Neuronal stem cell (in vitro differentiated cells): ENCODE data around the gene KRTAP25-1.
A peak's percentile ranks its signal among the peaks of the same experiment; 100 is the strongest.

Experiments used
- DNase-seq: peaks from one replicate; pipeline ENCODE4 v3.0.0-alpha.2; 2013; ENCODE audit warnings: low spot score
- H2AFZ ChIP-seq: one replicate; pipeline ENCODE4 v1.6.1; 2013; ENCODE audit warnings: mild to moderate bottlenecking, low read length, inconsistent platforms
- H2AK5ac ChIP-seq: 2 replicates; pipeline ENCODE4 v1.6.1; 2013; ENCODE audit warnings: low read depth, mild to moderate bottlenecking, inconsistent platforms, low read length, moderate library complexity, mixed read lengths
- H2BK120ac ChIP-seq: 2 replicates; pipeline ENCODE4 v1.6.1; 2013; ENCODE audit warnings: low read depth, mild to moderate bottlenecking, inconsistent platforms, low read length, moderate library complexity, mixed read lengths
- H2BK12ac ChIP-seq: one replicate; pipeline ENCODE4 v1.6.1; 2013; ENCODE audit warnings: low read length, inconsistent platforms
- H2BK15ac ChIP-seq: 2 replicates; pipeline ENCODE4 v1.6.1; 2013; ENCODE audit warnings: mild to moderate bottlenecking, low read length, inconsistent platforms, mixed read lengths
- H2BK5ac ChIP-seq: one replicate; pipeline ENCODE4 v1.6.1; 2013; ENCODE audit warnings: inconsistent platforms, mild to moderate bottlenecking, low read length, moderate library complexity
- H3K14ac ChIP-seq: one replicate; pipeline ENCODE4 v1.6.1; 2013; ENCODE audit warnings: low read length, inconsistent platforms
- H3K18ac ChIP-seq: 2 replicates; pipeline ENCODE4 v1.6.1; 2013; ENCODE audit warnings: low read length, inconsistent platforms
- H3K23ac ChIP-seq: 2 replicates; pipeline ENCODE4 v1.6.1; 2013; ENCODE audit warnings: low read depth, mild to moderate bottlenecking, mixed read lengths, low read length, inconsistent platforms; ENCODE audit not compliant: poor library complexity
- H3K27ac ChIP-seq: replicated peaks from 3 replicates; pipeline ENCODE4 v1.5.1; 2013; ENCODE audit warnings: low read length, inconsistent platforms
- H3K27me3 ChIP-seq, 3 experiments: 2 replicates each; pipeline ENCODE4 v1.6.1; 2013; ENCODE audit warnings: low read length in 3 of 3, mild to moderate bottlenecking in 2 of 3, inconsistent platforms in 1 of 3, low read depth in 1 of 3, mixed read lengths in 1 of 3, moderate library complexity in 1 of 3; ENCODE audit not compliant: control insufficient read depth in 3 of 3, insufficient read depth in 3 of 3
- H3K36me3 ChIP-seq, 2 donors: replicated peaks in 1 of 2; 2 replicates each; pipeline ENCODE4 v1.6.1; 2013; ENCODE audit warnings: low read length in 2 of 2; ENCODE audit not compliant: control insufficient read depth in 2 of 2, insufficient read depth in 2 of 2
- H3K4ac ChIP-seq: 2 replicates; pipeline ENCODE4 v1.6.1; 2013; ENCODE audit warnings: inconsistent platforms, mild to moderate bottlenecking, low read length, moderate library complexity
- H3K4me1 ChIP-seq, 2 donors: 1 replicate in 1 of 2; 2 replicates in 1 of 2; pipeline ENCODE4 v1.6.1; 2013; ENCODE audit warnings: low read length in 2 of 2, low read depth in 1 of 2; ENCODE audit not compliant: control insufficient read depth in 2 of 2, insufficient read depth in 1 of 2
- H3K4me2 ChIP-seq: one replicate; pipeline ENCODE4 v1.6.1; 2013; ENCODE audit warnings: mild to moderate bottlenecking, low read length, inconsistent platforms; ENCODE audit not compliant: insufficient read depth, poor library complexity, severe bottlenecking
- H3K4me3 ChIP-seq, 2 donors: 2 replicates each; pipeline ENCODE4 v1.5.1; 2013; ENCODE audit warnings: low read length in 2 of 2, mild to moderate bottlenecking in 2 of 2, inconsistent platforms in 1 of 2, moderate library complexity in 1 of 2
- H3K79me1 ChIP-seq: one replicate; pipeline ENCODE4 v1.6.1; 2013; ENCODE audit warnings: low read depth, mild to moderate bottlenecking, inconsistent platforms, low read length, moderate library complexity
- H3K9ac ChIP-seq: one replicate; pipeline ENCODE4 v1.6.1; 2013; ENCODE audit warnings: mild to moderate bottlenecking, low read depth, low read length, inconsistent platforms; ENCODE audit not compliant: poor library complexity
- H3K9me3 ChIP-seq, 2 donors: replicated peaks in 1 of 2; 2 replicates each; pipeline versions ENCODE3 to v1.6.1; 2013; ENCODE audit warnings: low read length in 2 of 2, mild to moderate bottlenecking in 2 of 2, inconsistent platforms in 1 of 2, low read depth in 1 of 2, mixed read lengths in 1 of 2, moderate library complexity in 1 of 2; ENCODE audit not compliant: control insufficient read depth in 2 of 2, insufficient read depth in 1 of 2
- H4K8ac ChIP-seq: one replicate; pipeline ENCODE4 v1.6.1; 2013; ENCODE audit warnings: low read depth, mild to moderate bottlenecking, inconsistent platforms, low read length, moderate library complexity
- H4K91ac ChIP-seq: one replicate; pipeline ENCODE4 v1.6.1; 2013; ENCODE audit warnings: low read length, low read depth, mild to moderate bottlenecking, inconsistent platforms; ENCODE audit not compliant: poor library complexity
- WGBS, 2 donors: extraction: QIAGEN DNeasy Blood & Tissue Kit; methylation state at CpG; one replicate each; pipeline ENCODE4 v1.1.7; 2013; ENCODE audit warnings: missing lambda C conversion rate in 2 of 2, mixed read lengths in 1 of 2; ENCODE audit not compliant: insufficient read length in 2 of 2, insufficient replicate concordance in 1 of 2; ENCODE audit errors: extremely low coverage in 2 of 2; 5-methylcytosine and 5-hydroxymethylcytosine counted together

KRTAP25-1 gene

DNA sequence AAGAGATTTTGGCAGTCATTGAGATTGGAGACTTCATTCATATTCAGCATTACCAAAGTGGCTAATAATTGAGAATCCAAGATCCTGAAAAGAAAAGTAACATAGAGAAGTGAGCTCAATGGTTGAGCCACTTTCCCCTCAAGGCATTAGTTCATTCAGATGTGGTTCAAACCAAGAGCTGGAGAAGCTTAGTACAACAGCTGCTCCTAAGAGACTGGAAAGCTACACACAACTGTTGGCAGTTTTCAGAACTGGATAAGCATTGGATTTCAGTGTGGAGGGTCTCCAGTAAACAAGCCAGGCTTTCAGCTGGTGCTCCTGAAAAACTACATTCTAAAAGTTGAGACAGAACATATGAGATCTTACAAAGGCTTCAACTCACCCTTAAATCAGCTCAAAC is 44.3 kb downstream of the KRTAP25-1 start:
- Histone ChIP-seq H4K8ac (no peak overlapping the region), H3K14ac (no peak overlapping the region), H4K91ac (no peak overlapping the region), H2AFZ (no peak overlapping the region), H3K4me1 (no peaks in the 10 kb centered on the region), H2BK15ac (no peak overlapping the region), H2BK12ac (no peak overlapping the region), H3K4ac (no peak overlapping the region), H3K4me3 (no peak overlapping the region), H2BK5ac (no peak overlapping the region), H3K9ac (no peak overlapping the region), H3K79me1 (no peaks in the 10 kb centered on the region), H3K27ac (no peak overlapping the region), H2BK120ac (no peak overlapping the region), H3K23ac (no peak overlapping the region), H2AK5ac (no peak overlapping the region), H3K27me3 (no peaks in the 10 kb centered on the region), H3K18ac (no peak overlapping the region), H3K4me2 (no peak overlapping the region), H3K9me3 (no peaks in the 10 kb centered on the region), H3K36me3 (no peaks in the 10 kb centered on the region)
- DNase-seq: no peak

DNA sequence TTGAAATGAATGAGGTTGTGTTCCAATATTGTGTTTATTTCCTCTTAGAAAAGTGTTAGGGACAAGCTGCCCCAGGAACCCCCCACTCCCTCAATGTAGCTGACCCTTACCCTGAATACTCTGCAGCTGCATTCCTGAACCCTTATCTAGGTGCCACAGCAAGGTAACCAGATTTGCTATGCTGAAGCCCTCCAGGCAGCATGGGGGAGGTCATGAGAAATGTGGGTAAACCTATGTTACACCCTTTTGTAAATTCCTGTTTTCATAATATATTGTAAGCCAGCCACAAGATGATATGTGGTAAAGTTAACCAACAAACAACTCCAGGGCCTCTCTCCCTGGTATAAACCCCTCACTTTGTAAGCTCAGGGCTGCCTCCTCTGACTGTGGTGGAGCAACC is 45.6 kb downstream of the KRTAP25-1 start:
- no peak overlapping the region for H2BK5ac ChIP-seq
- no peak overlapping the region for H2AFZ ChIP-seq
- no peak overlapping the region for H3K4me3 ChIP-seq
- no peak for DNase-seq
- H2BK15ac ChIP-seq: no peak overlapping the region
- no peaks in the 10 kb centered on the region for H3K79me1 ChIP-seq
- no peaks in the 10 kb centered on the region for H3K36me3 ChIP-seq
- no peak overlapping the region for H4K91ac ChIP-seq
- H3K18ac ChIP-seq: no peak overlapping the region
- H3K9ac ChIP-seq: no peak overlapping the region
- no peak overlapping the region for H3K4me2 ChIP-seq
- no peaks in the 10 kb centered on the region for H3K4me1 ChIP-seq
- no peak overlapping the region for H3K23ac ChIP-seq
- no peak overlapping the region for H3K27ac ChIP-seq
- H2AK5ac ChIP-seq: no peak overlapping the region
- H3K14ac ChIP-seq: no peak overlapping the region
- no peaks in the 10 kb centered on the region for H3K27me3 ChIP-seq
- H3K9me3 ChIP-seq: no peaks in the 10 kb centered on the region
- H4K8ac ChIP-seq: no peak overlapping the region
- no peak overlapping the region for H3K4ac ChIP-seq
- no peak overlapping the region for H2BK12ac ChIP-seq
- H2BK120ac ChIP-seq: no peak overlapping the region

DNA sequence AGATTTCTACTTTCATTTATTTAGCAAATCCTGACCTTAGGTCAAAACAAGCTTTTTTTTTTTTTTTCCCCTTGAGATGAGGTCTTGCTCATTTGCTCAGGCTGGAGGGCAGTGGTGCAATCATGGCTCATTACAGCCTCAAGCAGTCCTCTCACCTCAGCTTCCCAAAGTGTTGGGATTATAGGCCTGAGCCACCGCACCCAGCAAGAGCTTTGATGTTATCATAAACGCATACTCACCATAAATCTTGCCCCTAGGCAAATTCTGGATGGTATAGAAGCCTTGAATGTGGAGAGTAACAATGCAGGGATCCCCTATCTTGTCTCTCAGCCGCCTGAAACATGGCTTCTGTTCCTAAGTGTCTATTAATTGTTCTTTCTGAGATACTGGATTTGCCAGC is 48.7 kb downstream of the KRTAP25-1 start:
- Histone ChIP-seq H3K23ac (no peak overlapping the region), H2BK5ac (no peak overlapping the region), H2AK5ac (no peak overlapping the region), H2BK15ac (no peak overlapping the region), H2BK12ac (no peak overlapping the region), H4K8ac (no peak overlapping the region), H2BK120ac (no peak overlapping the region), H3K36me3 (no peaks in the 10 kb centered on the region), H3K14ac (peak overlapping the region; percentile 82), H4K91ac (no peak overlapping the region), H3K9me3 (no peaks in the 10 kb centered on the region), H3K27me3 (no peaks in the 10 kb centered on the region), H3K4me3 (no peak overlapping the region), H3K18ac (no peak overlapping the region), H3K4me1 (no peaks in the 10 kb centered on the region), H3K4ac (no peak overlapping the region), H3K9ac (no peak overlapping the region), H3K4me2 (no peak overlapping the region), H2AFZ (no peak overlapping the region), H3K27ac (no peak overlapping the region), H3K79me1 (no peaks in the 10 kb centered on the region)
- no CpG with 5 or more reads among the region's 3 CpGs for WGBS, 2 donors
- DNase-seq: no peak
